BE2C (cell line): ENCODE data around the gene CYB561.

ENCODE experiments used
- DNase-seq: peaks from one replicate; pipeline ENCODE4 v3.0.0-alpha.2; 2020
- H3K27me3 ChIP-seq: fragments of 250-450 bp; sonication (Bioruptor Pico); 2 replicates; pipeline ENCODE4 v1.5.1; 2020; ENCODE audit warnings: mild to moderate bottlenecking
- H3K36me3 ChIP-seq: fragments of 250-450 bp; sonication (Bioruptor Pico); 2 replicates; pipeline ENCODE4 v1.5.1; 2020; ENCODE audit warnings: mild to moderate bottlenecking
- H3K4me1 ChIP-seq: fragments of 250-450 bp; sonication (Bioruptor Pico); 2 replicates; pipeline ENCODE4 v1.5.1; 2020
- H3K4me3 ChIP-seq: 2 replicates; pipeline ENCODE4 v1.5.1; 2011; ENCODE audit warnings: low read depth, low read length
- H3K9me3 ChIP-seq: fragments of 250-450 bp; sonication (Bioruptor Pico); 2 replicates; pipeline ENCODE4 v1.5.1; 2020
- TF ChIP-seq, protein P1 (sequence below): IDR thresholded peaks from 2 replicates; pipeline ENCODE4 v1.5.1; 2012; ENCODE audit warnings: mild to moderate bottlenecking, low read depth, low read length

Gene CYB561

DNA sequence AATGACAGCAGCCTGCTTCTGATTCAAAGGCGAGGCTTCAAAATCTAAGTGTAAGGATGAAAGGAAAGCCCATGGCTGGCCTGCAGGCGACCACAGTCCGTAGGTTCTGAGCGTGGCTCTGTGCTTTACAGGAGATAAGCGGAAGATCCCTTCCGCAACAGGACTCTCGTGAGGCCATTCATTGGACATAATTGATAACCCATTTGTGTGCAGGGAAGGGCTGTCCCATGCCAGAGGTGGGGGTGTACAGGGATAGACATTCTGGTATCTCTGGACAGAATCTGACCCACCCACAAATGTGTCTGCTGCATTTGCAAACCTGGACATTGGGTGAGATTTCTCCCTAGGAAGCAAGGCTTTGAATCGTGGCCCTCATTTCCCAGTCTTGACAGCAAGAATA, 4.0 kb downstream of the CYB561 start:
- no peaks in the 10 kb centered on the region for H3K27me3 ChIP-seq
- peak; percentile 77 for DNase-seq
- H3K4me3 ChIP-seq: peak overlapping the region; percentile 79
- TF ChIP-seq, protein P1, sequence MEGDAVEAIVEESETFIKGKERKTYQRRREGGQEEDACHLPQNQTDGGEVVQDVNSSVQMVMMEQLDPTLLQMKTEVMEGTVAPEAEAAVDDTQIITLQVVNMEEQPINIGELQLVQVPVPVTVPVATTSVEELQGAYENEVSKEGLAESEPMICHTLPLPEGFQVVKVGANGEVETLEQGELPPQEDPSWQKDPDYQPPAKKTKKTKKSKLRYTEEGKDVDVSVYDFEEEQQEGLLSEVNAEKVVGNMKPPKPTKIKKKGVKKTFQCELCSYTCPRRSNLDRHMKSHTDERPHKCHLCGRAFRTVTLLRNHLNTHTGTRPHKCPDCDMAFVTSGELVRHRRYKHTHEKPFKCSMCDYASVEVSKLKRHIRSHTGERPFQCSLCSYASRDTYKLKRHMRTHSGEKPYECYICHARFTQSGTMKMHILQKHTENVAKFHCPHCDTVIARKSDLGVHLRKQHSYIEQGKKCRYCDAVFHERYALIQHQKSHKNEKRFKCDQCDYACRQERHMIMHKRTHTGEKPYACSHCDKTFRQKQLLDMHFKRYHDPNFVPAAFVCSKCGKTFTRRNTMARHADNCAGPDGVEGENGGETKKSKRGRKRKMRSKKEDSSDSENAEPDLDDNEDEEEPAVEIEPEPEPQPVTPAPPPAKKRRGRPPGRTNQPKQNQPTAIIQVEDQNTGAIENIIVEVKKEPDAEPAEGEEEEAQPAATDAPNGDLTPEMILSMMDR: no peak
- no peaks in the 10 kb centered on the region for H3K9me3 ChIP-seq
- H3K36me3 ChIP-seq: 0 out of 2 replicates have a peak, but pooled peaks cover 3% of the 10 kb centered on the region
- H3K4me1 ChIP-seq: peaks cover 37% of the 10 kb centered on the region

DNA sequence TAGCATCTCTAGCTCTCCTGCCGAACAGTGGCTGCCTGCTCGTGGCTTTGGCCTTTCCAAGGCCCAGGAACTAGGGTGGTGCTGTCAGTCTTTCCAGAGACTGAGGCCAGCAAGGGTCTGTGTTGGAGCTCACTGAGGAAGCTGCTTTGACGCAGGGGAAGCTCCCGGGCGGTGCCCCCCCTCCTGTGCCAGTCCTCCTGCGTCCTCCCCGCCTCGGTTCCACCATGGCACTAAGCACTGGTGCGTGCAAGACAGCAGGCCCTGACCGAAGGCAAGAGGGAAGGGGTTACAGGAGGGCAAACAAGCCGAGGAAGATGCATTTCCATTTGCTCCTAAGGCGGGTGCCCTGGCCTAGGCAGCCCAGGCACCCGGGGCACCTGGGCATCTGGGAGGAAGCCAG, 4.5 kb downstream of the CYB561 start:
- no peak for DNase-seq
- peak overlapping the region; percentile 79 for H3K4me3 ChIP-seq
- H3K9me3 ChIP-seq: no peaks in the 10 kb centered on the region
- H3K4me1 ChIP-seq: peaks cover 38% of the 10 kb centered on the region
- 0 out of 2 replicates have a peak, but pooled peaks cover 3% of the 10 kb centered on the region for H3K36me3 ChIP-seq
- TF ChIP-seq, protein P1: no peak
- H3K27me3 ChIP-seq: no peaks in the 10 kb centered on the region

- peak; percentile 36 for DNase-seq
- TF ChIP-seq, protein P1: no peak
- Histone ChIP-seq H3K9me3 (no peaks in the 10 kb centered on the region), H3K4me1 (peaks cover 39% of the 10 kb centered on the region), H3K27me3 (no peaks in the 10 kb centered on the region), H3K4me3 (peak overlapping the region; percentile 79), H3K36me3 (peaks cover 6% of the 10 kb centered on the region)
Observed at GRCh38 chr17:63440770-63441335, 5.3 kb downstream of the CYB561 start.

- Histone ChIP-seq H3K4me3 (peak overlapping the region; percentile 79), H3K4me1 (peaks cover 45% of the 10 kb centered on the region), H3K27me3 (no peaks in the 10 kb centered on the region), H3K36me3 (peaks cover 12% of the 10 kb centered on the region), H3K9me3 (no peaks in the 10 kb centered on the region)
- DNase-seq: peak; percentile 67
- TF ChIP-seq, protein P1: peak; percentile 48
Observed at GRCh38 chr17:63440127-63440769, 5.9 kb downstream of the CYB561 start.

DNA sequence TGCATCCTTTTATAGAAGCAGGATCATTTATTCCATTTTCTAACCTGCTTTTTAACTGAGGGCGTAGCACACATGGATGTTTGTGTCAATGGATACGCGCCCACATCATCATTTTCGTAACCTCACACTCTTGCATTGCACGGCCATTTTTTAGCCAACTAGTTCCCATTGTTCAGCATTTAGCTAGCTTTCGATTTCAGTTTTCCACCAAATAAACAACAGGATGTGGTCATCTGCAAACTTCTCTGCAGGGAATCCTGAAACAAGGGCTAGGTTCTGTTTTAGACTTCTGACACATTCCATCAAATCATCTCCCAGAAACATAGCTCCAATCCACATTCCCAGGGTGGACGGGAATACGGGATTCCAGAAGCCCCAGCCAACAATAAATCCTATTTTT, 6.4 kb downstream of the CYB561 start:
- no peak for DNase-seq
- Histone ChIP-seq H3K4me1 (peaks cover 48% of the 10 kb centered on the region), H3K27me3 (no peaks in the 10 kb centered on the region), H3K9me3 (no peaks in the 10 kb centered on the region), H3K36me3 (peaks cover 18% of the 10 kb centered on the region), H3K4me3 (peak overlapping the region; percentile 79)
- TF ChIP-seq, protein P1: no peak
